ENCODE measurements around the gene CASZ1.

The CASZ1 gene

DNA sequence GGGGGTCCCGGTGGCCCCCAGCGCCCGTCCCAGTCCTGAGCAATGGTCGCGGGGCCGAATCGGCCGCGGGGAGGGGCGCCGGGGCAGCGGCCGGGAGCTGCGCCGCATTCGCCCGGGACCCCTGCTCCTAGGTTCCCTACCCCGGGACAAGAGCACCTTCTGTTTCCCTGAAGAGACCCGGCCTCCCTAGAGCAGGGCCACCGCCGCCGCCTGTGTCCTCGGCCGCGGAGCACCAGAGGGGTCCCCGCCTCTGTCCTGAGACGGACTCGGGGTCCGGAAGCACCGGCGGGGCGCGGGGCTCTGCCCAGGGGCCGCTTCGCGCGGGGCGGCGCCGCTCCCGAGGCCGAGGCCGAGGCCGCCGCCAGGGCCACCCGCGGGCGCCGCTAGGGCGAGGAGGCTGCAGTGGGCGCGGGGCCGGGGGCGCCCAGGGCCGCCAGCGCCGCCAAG lies 157.9 kb downstream of the CASZ1 start:
- TF ChIP-seq POLR2AphosphoS5 (IDR thresholded peaks at IDR 0.05; ENCODE audit: low read depth, low read length) = no peak
- TF ChIP-seq TAF1 (IDR thresholded peaks at IDR 0.05; ENCODE audit: borderline replicate concordance, low read depth, low read length) = no peak
- TF ChIP-seq POLR2A (IDR thresholded peaks at IDR 0.05; ENCODE audit: low read depth, low read length) = no peak
- DNase-seq (ENCODE audit: insufficient read length) (no peak), FAIRE-seq (no peak)

DNA sequence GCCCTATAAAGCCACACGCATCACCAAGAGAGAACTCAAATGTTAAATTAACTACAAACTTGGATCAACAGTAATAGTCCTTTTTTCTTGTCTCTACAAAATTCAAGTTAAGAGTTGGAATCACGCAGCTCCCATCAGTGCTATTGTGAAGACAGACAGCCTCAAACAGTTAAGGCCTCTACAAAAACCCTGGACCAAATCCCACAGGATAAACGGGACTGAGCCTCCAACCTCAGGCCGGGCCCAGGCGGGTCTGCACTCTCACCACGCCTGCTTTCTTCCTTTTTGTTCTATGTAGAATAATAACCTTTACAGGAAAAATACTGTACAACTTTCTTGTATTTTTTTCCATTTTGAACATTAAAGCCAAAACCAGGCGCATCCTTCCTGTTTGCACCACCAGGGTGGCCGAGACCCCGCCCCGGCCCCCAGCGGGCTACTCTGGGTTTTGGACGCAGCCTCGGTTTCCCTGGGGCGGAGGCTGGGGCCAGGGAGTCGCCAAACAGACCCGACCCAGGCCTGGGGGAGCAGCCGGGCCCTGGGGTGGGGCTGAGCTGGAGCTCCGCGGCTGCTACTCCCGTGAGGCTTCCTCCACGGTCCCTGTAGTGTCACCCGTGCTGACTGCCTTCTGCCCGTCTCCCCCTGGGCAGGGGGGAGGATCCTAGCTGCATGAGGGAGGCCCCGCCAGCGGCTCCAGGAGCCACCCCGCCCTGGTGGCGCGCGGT lies 158.4 kb downstream of the CASZ1 start:
- DNase-seq (ENCODE audit: insufficient read length) (no peak), FAIRE-seq (no peak)
- no peak for TF ChIP-seq POLR2A (IDR thresholded peaks at IDR 0.05; ENCODE audit: low read depth, low read length)
- no peak for TF ChIP-seq TAF1 (IDR thresholded peaks at IDR 0.05; ENCODE audit: borderline replicate concordance, low read depth, low read length)
- TF ChIP-seq POLR2AphosphoS5 (IDR thresholded peaks at IDR 0.05; ENCODE audit: low read depth, low read length) = no peak

DNA sequence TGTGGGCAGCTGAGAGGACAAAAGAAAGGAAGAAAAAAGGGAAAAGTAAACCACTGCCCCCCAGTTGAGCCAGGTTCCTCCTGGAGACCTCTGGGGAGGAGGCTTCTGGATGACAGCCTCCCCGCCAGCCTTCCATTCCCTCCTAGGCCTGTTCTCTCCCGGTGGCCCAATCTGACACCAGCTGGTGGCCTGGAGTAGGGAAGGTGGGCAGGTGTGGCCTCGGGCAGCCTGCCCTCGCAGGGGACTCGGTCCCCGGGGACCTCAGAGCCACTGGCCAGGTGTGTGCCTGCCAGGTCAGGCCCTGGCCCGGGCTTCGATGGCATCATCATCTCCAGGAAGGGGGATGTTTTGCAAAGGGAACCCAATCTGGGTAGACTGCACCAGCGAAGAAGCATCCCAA lies 159.0 kb downstream of the CASZ1 start:
- no peak for TF ChIP-seq POLR2A (IDR thresholded peaks at IDR 0.05; ENCODE audit: low read depth, low read length)
- no peak for TF ChIP-seq POLR2AphosphoS5 (IDR thresholded peaks at IDR 0.05; ENCODE audit: low read depth, low read length)
- no peak for TF ChIP-seq TAF1 (IDR thresholded peaks at IDR 0.05; ENCODE audit: borderline replicate concordance, low read depth, low read length)
- DNase-seq (ENCODE audit: insufficient read length) (no peak), FAIRE-seq (no peak)

DNA sequence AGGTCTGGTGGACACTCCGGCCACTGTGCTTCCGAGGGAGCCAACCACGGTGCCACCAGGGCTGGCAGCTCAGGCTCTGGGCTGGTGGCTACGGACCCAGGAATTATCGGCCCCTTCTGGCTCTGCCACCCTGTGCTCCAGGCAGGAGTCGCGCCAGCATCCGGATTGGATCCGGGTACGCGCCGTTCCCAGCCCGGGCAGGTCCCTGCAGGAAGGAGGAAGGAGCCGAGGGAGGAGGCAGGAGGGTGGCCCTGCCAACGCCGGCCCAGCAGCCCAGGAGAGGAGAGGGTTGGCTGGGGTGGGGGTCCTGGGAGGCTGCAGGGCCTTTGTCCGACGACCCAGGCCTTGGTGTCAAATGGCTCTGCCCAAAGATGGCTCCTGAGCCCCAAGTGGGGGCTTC lies 160.5 kb downstream of the CASZ1 start:
- DNase-seq (ENCODE audit: insufficient read length) = no peak
- TF ChIP-seq POLR2AphosphoS5 (IDR thresholded peaks at IDR 0.05; ENCODE audit: low read depth, low read length) (no peak), TAF1 (IDR thresholded peaks at IDR 0.05; ENCODE audit: borderline replicate concordance, low read depth, low read length) (no peak), POLR2A (IDR thresholded peaks at IDR 0.05; ENCODE audit: low read depth, low read length) (no peak)
- FAIRE-seq = no peak

DNA sequence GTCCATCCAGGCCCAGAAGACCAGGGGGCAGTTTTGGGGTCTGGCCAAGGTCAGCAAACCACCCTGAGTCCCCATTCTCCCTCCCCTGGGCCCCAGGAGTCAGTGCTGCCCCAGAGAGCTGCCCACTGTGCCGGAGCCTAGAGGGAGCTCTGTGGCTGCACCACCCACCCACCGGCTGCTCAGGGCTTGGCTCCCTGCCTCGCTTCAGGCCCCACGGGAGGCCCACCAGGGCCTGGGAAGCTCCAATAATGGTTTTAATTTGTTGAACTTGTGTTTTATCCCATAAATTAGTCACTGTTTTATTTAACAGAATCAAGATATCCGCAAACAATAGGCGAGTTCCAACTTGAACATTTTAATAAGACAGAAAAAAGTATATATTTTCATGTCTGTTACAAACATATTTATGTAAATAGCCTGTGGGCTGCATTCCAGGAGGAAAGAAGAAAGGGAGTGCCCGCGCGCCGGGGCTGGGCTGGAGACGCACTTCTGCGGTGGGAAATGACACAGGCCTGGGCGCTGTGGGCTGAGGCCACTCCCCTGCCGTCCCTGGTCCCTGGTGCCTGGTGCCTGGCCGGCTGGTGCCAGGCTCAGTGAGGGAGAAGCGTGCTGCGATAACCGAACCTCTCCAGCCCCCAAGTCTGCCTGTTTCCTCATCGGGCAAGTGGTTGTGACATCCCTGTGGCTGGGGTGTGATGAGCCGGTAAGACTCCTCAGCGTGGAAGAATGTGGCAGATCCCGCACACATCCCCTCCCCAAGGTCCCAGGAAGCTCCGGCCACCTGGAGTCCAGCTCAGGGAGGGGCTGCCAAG lies 161.2 kb downstream of the CASZ1 start:
- DNase-seq (ENCODE audit: insufficient read length) (no peak), FAIRE-seq (no peak)
- no peak for TF ChIP-seq POLR2A (IDR thresholded peaks at IDR 0.05; ENCODE audit: low read depth, low read length)
- TF ChIP-seq POLR2AphosphoS5 (IDR thresholded peaks at IDR 0.05; ENCODE audit: low read depth, low read length) = no peak

DNA sequence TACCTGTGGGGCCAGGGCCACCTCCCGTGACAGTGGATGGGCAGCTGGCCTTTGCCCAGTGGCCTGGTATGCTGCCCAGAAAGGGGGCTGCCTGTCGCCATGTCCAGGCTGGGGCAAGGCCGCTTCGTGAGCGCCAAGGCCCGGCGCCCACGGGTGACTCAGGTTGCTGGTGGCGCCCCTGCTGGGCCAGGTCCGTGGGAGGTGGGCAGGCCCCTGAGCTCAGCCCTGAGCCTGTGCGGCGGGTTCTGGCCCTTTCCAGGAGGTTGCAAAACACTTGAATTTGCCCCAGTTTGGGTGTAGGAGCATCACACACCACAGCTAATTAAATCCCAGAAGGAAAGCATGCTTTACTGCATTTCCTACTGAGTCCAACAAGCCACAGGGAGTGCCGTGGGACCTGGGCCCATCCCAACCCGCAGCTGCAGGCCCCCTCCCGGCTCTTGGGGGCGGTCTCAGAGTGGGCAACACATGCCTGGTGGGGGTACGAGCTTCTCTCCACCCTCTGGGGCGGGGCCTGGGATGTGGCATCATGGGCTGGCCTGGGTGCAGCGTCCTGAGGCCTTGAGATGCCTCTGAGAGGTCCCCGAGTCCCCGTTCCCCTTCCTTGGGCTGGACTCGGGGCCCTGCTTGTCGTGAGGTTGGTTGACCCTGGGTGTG lies 161.9 kb downstream of the CASZ1 start:
- DNase-seq (ENCODE audit: insufficient read length) = no peak
- FAIRE-seq = no peak
- TF ChIP-seq TAF1 (IDR thresholded peaks at IDR 0.05; ENCODE audit: borderline replicate concordance, low read depth, low read length) (no peak), POLR2A (IDR thresholded peaks at IDR 0.05; ENCODE audit: low read depth, low read length) (no peak), POLR2AphosphoS5 (IDR thresholded peaks at IDR 0.05; ENCODE audit: low read depth, low read length) (no peak)

DNA sequence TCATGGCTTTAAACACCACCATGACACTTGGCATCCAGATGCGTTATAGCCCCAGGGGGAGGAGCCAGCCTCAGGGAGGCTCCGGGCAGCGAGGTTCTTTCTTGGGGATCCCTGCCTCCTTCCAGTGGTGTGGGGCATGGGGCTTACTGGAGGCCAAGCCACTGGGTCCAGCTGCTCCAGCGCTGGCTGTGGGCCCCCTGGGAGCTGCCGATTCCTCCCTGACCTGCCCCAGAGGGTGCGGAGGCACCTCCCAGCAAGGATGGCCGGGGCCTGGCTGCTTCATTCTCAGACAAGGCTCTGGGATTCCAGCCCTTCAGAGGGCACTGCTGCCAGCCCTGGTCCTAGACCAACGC lies 162.4 kb downstream of the CASZ1 start:
- TF ChIP-seq POLR2A (IDR thresholded peaks at IDR 0.05; ENCODE audit: low read depth, low read length) (no peak), TAF1 (IDR thresholded peaks at IDR 0.05; ENCODE audit: borderline replicate concordance, low read depth, low read length) (no peak), POLR2AphosphoS5 (IDR thresholded peaks at IDR 0.05; ENCODE audit: low read depth, low read length) (no peak)

DNA sequence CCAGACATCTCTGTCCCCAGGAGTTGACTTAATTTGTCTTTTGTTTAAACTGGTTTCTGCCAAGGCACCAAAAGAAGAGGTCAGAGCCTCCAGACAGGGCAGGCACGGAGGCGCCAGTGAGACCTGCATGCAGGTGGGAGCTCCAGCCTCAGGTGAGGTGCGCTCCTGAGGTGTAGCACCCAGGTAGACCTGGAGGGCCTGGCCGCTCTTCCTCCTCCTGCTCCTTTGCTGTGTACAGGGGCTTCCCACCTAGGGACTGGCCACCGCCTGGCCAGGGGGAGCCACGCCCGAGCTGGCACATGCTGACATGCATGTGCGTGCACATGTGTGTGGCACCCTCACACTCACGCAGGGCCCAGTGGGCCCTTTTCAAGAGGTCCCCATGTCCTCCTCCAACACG lies 163.0 kb downstream of the CASZ1 start:
- no peak for FAIRE-seq
- DNase-seq (ENCODE audit: insufficient read length) = no peak
- TF ChIP-seq TAF1 (IDR thresholded peaks at IDR 0.05; ENCODE audit: borderline replicate concordance, low read depth, low read length) (no peak), POLR2AphosphoS5 (IDR thresholded peaks at IDR 0.05; ENCODE audit: low read depth, low read length) (no peak), POLR2A (IDR thresholded peaks at IDR 0.05; ENCODE audit: low read depth, low read length) (no peak)

More for the DNA sequence above, 162.4 kb downstream of the CASZ1 start:
- no peak for DNase-seq (ENCODE audit: insufficient read length)
- no peak for FAIRE-seq

DNA sequence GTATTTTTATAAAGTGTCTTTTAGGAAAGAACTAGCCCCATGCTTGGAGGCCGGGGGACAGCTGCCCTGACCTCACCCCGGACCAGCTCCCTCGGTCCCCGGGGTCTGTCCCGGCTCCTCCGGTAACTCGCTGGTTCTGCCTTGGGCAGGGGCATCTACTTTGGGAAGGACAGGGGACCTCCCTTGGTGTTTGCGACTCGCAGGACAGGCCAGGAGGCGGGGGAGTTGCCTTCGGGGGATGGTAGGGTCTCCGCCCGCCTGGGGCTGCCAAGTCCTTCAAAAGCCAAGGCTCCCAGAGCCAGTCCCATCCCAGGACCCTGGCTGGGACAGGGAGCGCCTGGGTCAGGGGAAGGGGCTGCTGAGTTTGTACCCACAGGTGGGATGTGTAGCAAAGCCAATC lies 163.8 kb downstream of the CASZ1 start:
- TF ChIP-seq POLR2A (IDR thresholded peaks at IDR 0.05; ENCODE audit: low read depth, low read length) (no peak), POLR2AphosphoS5 (IDR thresholded peaks at IDR 0.05; ENCODE audit: low read depth, low read length) (no peak), TAF1 (IDR thresholded peaks at IDR 0.05; ENCODE audit: borderline replicate concordance, low read depth, low read length) (no peak)
- no peak for FAIRE-seq
- DNase-seq (ENCODE audit: insufficient read length) = no peak

DNA sequence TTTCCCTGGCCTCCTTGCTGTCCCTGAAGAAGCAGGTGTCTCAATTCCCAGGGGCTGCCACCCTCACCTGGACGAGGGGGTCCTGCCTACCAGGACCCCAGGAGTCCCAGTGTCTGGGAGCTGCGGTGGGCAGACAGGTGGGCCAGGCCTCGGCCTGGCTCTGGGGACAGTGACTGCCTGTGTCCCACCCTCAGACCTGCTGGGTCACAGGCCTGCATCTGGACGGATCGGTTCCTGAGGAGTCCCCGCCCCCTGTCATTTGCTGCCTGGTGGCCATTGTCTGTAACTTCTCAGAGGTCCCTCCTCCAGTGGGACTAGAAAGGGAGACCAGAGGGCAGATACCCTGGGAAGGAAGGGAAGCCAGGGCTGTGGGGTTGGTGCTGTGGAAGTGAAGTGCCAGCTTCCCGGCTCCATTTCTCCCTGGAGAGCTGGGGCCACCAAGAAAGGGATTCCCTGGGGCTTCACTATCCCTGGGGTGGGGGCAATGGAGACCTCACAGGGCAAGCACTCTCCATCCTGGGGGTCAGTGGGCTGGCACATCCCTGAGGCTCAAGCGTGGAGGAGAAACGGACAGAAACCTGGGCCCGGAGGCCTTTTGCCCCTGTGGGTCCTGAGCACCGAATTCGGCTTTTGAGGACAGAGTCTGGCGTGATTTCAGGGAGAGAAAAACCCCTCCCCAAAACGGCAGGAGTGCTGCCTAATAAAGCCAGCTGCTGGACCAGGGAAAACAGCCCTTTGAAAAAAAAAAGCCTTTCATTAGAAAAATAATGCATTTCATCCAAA lies 164.4 kb downstream of the CASZ1 start:
- FAIRE-seq (no peak), DNase-seq (ENCODE audit: insufficient read length) (no peak)
- no peak for TF ChIP-seq POLR2AphosphoS5 (IDR thresholded peaks at IDR 0.05; ENCODE audit: low read depth, low read length)
- no peak for TF ChIP-seq TAF1 (IDR thresholded peaks at IDR 0.05; ENCODE audit: borderline replicate concordance, low read depth, low read length)
- no peak for TF ChIP-seq POLR2A (IDR thresholded peaks at IDR 0.05; ENCODE audit: low read depth, low read length)

Data from GM12892 (cell line).